Activated CD4-positive, alpha-beta T cell treated with anti-CD3 and anti-CD28 coated beads, Interleukin-2, amount 10 ng/mL, durations not matched to agents 24 days and 14 days (primary cell): ENCODE data around the gene SPDYE1. TPM values are rescaled to one million over a fixed set of nuclear protein-coding genes. Genes with fewer than 3 reads are reported as not detected.

Source experiments
- DNase-seq: peaks from one replicate; pipeline ENCODE4 v3.0.0; 2022
- H3K27ac Mint-ChIP-seq: one replicate; pipeline ENCODE4 v1.8.0; 2022; ENCODE audit warnings: mild to moderate bottlenecking, mixed read lengths
- H3K27me3 Mint-ChIP-seq: one replicate; pipeline ENCODE4 v1.8.0; 2022; ENCODE audit warnings: mixed read lengths
- H3K36me3 Mint-ChIP-seq: one replicate; pipeline ENCODE4 v1.8.0; 2022; ENCODE audit warnings: low read depth, mild to moderate bottlenecking, mixed read lengths
- H3K4me1 Mint-ChIP-seq: one replicate; pipeline ENCODE4 v1.8.0; 2021; ENCODE audit warnings: mixed read lengths
- H3K4me3 Mint-ChIP-seq: one replicate; pipeline ENCODE4 v1.8.0; 2022; ENCODE audit warnings: mild to moderate bottlenecking, moderate library complexity, mixed read lengths
- H3K9me3 Mint-ChIP-seq: one replicate; pipeline ENCODE4 v1.8.0; 2021; ENCODE audit warnings: mixed read lengths
- intact Hi-C: fragments of 100-400 bp; cut with micrococcal nuclease; formaldehyde crosslinking; loops from one replicate; pipeline ENCODE4 v1.15.1; 2023
- total RNA-seq: library from RNA; stranded (reverse); gene quantifications from 2 replicates; pipeline ENCODE4 v1.2.3, GENCODE V29; 2022

The SPDYE1 gene
- total RNA-seq, 1 donor from 2014 or later: not detected

- no peak overlapping the region for H3K27ac Mint-ChIP-seq
- H3K4me1 Mint-ChIP-seq: peaks cover 2% of the 10 kb centered on the region
- no peak for DNase-seq
- intact Hi-C loops: no loop called here
- no peaks in the 10 kb centered on the region for H3K9me3 Mint-ChIP-seq
- peaks cover 58% of the 10 kb centered on the region for H3K36me3 Mint-ChIP-seq
- H3K27me3 Mint-ChIP-seq: no peaks in the 10 kb centered on the region
- no peak overlapping the region for H3K4me3 Mint-ChIP-seq
Observed at GRCh38 chr7:44057849-44058758, 60.4 kb downstream of the SPDYE1 start.

- H3K27me3 Mint-ChIP-seq: no peaks in the 10 kb centered on the region
- DNase-seq: no peak
- H3K4me1 Mint-ChIP-seq: peaks cover 2% of the 10 kb centered on the region
- H3K27ac Mint-ChIP-seq: no peak overlapping the region
- intact Hi-C loops: no loop called here
- H3K36me3 Mint-ChIP-seq: peaks cover 58% of the 10 kb centered on the region
- H3K9me3 Mint-ChIP-seq: no peaks in the 10 kb centered on the region
- H3K4me3 Mint-ChIP-seq: no peak overlapping the region
Observed at GRCh38 chr7:44058759-44059218, 61.1 kb downstream of the SPDYE1 start.

- Mint-ChIP-seq H3K4me1 (peaks cover 2% of the 10 kb centered on the region), H3K4me3 (no peak overlapping the region), H3K27me3 (no peaks in the 10 kb centered on the region), H3K36me3 (peaks cover 53% of the 10 kb centered on the region), H3K9me3 (no peaks in the 10 kb centered on the region), H3K27ac (no peak overlapping the region)
- no peak for DNase-seq
- intact Hi-C loops: no loop called here
Observed at GRCh38 chr7:44059219-44060090, 61.8 kb downstream of the SPDYE1 start.

Other genes starting within 250 kb of the SPDYE1 start
- 39.9 and 43.4 TPM in 2 replicates for gene BLVRA, start 239.2 kb upstream of the SPDYE1 start, total RNA-seq
- 119 and 123 TPM in 2 replicates for gene MRPS24, start 128.4 kb upstream of the SPDYE1 start, total RNA-seq
- 33.2 and 33.4 TPM in 2 replicates for gene URGCP, start 91.3 kb upstream of the SPDYE1 start, total RNA-seq
- 16.0 and 17.2 TPM in 2 replicates for gene UBE2D4, start 71.5 kb upstream of the SPDYE1 start, total RNA-seq
- gene DBNL, start 46.8 kb downstream of the SPDYE1 start, total RNA-seq: 127 and 131 TPM in 2 replicates
- gene PGAM2, start 67.7 kb downstream of the SPDYE1 start, total RNA-seq: 0.42 TPM in 1 of 2 replicates, not detected in the other
- gene POLM, start 84.6 kb downstream of the SPDYE1 start, total RNA-seq: 39.3 and 41.9 TPM in 2 replicates
- gene AEBP1, start 106.4 kb downstream of the SPDYE1 start, total RNA-seq: 21.6 and 22.2 TPM in 2 replicates
- 259 and 286 TPM in 2 replicates for gene POLD2, start 125.7 kb downstream of the SPDYE1 start, total RNA-seq
- not detected in 2 replicates for gene MYL7, start 143.4 kb downstream of the SPDYE1 start, total RNA-seq
- gene GCK, start 191.5 kb downstream of the SPDYE1 start, total RNA-seq: 1.7 and 2.0 TPM in 2 replicates
- gene YKT6, start 203.1 kb downstream of the SPDYE1 start, total RNA-seq: 87.3 and 92.8 TPM in 2 replicates